Panc1 (cell line): ENCODE data around the gene ARL17B. TPM values are rescaled to one million over a fixed set of nuclear protein-coding genes. Genes with fewer than 3 reads are reported as not detected.
"Not testable (repeated sequence)": the region's sequence is repeated elsewhere in the genome, so short reads cannot be mapped to it uniquely, and the experiment has no call there.

Experiments used
- ATAC-seq: fragments of 200-7000 bp; cut with Tn5 transposase; 2 replicates; pipeline ENCODE4 v1.9.1; 2020; ENCODE audit warnings: mild to moderate bottlenecking, moderate library complexity
- BruUV-seq: library from RNA; stranded (reverse); fragments of 400-500 nt; replicated peaks from 2 replicates; lab custom pipeline; 2021; lab: Mats Ljungman, UMichigan
- CTCF ChIA-PET: fragments of 300-600 bp; sonication (Branson Sonifier 250); formaldehyde crosslinking; loops from one replicate; lab custom pipeline; 2022; ENCODE audit warnings: antibody characterized with exemption; lab: Charles Lee
- POLR2A ChIA-PET: fragments of 300-600 bp; sonication (Branson Sonifier 250); formaldehyde crosslinking; loops from one replicate; lab custom pipeline; 2022; ENCODE audit warnings: antibody characterized with exemption; lab: Charles Lee
- DNase-seq: peaks from one replicate; pipeline ENCODE4 v3.0.0-alpha.2; 2010; ENCODE audit warnings: low read depth, low spot score
- H3K27ac ChIP-seq: 2 replicates; pipeline ENCODE4 v1.5.1; 2011; ENCODE audit warnings: mild to moderate bottlenecking, low read length, inconsistent platforms
- H3K27me3 ChIP-seq: fragments of 200-500 bp; sonication (Bioruptor generic); 2 replicates; pipeline ENCODE4 v1.6.0; 2014; ENCODE audit warnings: low read length, inconsistent platforms; ENCODE audit not compliant: control insufficient read depth, insufficient read depth
- H3K36me3 ChIP-seq: fragments of 200-500 bp; sonication (Bioruptor generic); 2 replicates; pipeline ENCODE4 v1.5.1; 2014; ENCODE audit warnings: inconsistent platforms, mild to moderate bottlenecking, low read length, moderate library complexity; ENCODE audit not compliant: control insufficient read depth, insufficient read depth
- H3K4me1 ChIP-seq: 2 replicates; pipeline ENCODE4 v1.5.1; 2011; ENCODE audit warnings: inconsistent platforms, mild to moderate bottlenecking, low read length, moderate library complexity; ENCODE audit not compliant: control insufficient read depth, insufficient read depth
- H3K4me3 ChIP-seq, 2 experiments: 2 replicates each; pipeline ENCODE4 v1.5.1; 2011 to 2012; ENCODE audit warnings: low read depth in 2 of 2, low read length in 2 of 2, mild to moderate bottlenecking in 2 of 2, inconsistent platforms in 1 of 2, moderate library complexity in 1 of 2
- H3K9me3 ChIP-seq: fragments of 200-500 bp; sonication (Bioruptor generic); 2 replicates; pipeline ENCODE4 v1.5.1; 2014; ENCODE audit warnings: low read depth, mild to moderate bottlenecking, inconsistent platforms, low read length, moderate library complexity; ENCODE audit not compliant: control insufficient read depth, insufficient read depth
- POLR2AphosphoS5 ChIP-seq: IDR thresholded peaks from 2 replicates; pipeline ENCODE4 v1.6.1; 2012; ENCODE audit warnings: mild to moderate bottlenecking, low read depth, low read length, moderate library complexity
- SIN3A ChIP-seq: IDR thresholded peaks from 2 replicates; pipeline ENCODE4 v1.6.1; 2012; ENCODE audit warnings: low read depth, mild to moderate bottlenecking, low read length, moderate library complexity, borderline replicate concordance; ENCODE audit not compliant: insufficient read depth
- TCF7L2 ChIP-seq: IDR thresholded peaks from 2 replicates; pipeline ENCODE4 v1.6.1; 2011; ENCODE audit warnings: mild to moderate bottlenecking, low read depth, low read length, inconsistent platforms
- in situ Hi-C: cut with HindIII; loops from 2 replicates; pipeline ENCODE4 v1.10.0; 2016; ENCODE audit warnings: low sequenced_read_pairs, low pct_unique_long_range_greater_than_20kb
- intact Hi-C: fragments of 100-400 bp; cut with micrococcal nuclease; formaldehyde crosslinking; loops from one replicate; pipeline ENCODE4 v1.10.0; 2022; ENCODE audit not compliant: unreplicated experiment
- total RNA-seq: library from RNA; stranded (reverse); gene quantifications from one replicate; pipeline ENCODE4 v1.2.1, GENCODE V29; 2021; ENCODE audit not compliant: unreplicated experiment
- TF ChIP-seq, protein P1 (sequence below), 2 experiments: IDR thresholded peaks; 2 replicates each; pipeline ENCODE4 v1.6.1; 2011 to 2012; ENCODE audit warnings: low read depth in 2 of 2, control low read depth in 1 of 2, low read length in 1 of 2, mild to moderate bottlenecking in 1 of 2, moderate library complexity in 1 of 2; ENCODE audit not compliant: insufficient read depth in 1 of 2
- TF ChIP-seq, protein P2 (sequence below): fragments of 450-650 bp; IDR thresholded peaks from 2 replicates; pipeline ENCODE4 v1.5.1; 2017; ENCODE audit warnings: mild to moderate bottlenecking

Gene ARL17B
- total RNA-seq, 1 experiment from 2014 or later = 12.7 TPM

DNA sequence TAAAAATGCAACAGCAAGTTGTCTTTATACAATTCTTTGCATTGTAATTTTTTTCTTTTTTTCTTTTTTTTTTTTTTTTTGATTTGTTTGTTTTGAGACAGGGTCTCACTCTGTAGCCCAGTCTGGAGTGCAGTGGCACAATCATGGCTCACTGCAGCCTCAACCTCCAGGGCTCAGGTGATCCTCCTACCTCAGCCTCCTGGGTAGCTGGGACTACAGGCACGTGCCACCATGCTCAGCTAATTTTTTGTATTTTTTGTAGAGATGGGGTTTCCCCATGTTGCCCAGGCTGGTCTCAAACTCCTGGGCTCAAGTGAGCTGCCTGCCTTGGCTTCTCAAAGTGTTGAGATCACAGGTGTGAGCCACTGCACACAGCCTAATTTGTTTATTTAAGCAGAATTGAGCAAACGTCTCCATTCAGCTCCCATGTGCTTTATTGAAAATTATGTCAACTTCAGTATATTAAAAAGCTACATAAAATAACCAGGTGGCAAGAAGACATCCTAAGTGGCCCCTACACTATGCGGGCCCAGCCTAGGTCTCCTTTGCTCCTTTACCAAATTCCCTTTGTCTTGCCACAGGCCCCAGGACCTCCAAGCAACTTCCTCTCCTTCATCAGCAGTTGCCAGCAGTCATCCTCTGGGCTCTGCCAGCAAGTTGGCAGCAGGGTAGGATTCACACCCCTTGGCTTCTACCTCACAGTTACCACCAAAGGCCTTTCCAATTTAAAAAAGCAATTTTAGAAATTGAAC, 84.7 kb downstream of the ARL17B start:
- H3K4me3 ChIP-seq, H3K36me3 ChIP-seq, H3K27ac ChIP-seq, DNase-seq, H3K9me3 ChIP-seq, POLR2A ChIA-PET, in situ Hi-C loops, intact Hi-C loops, H3K4me1 ChIP-seq, H3K27me3 ChIP-seq: not testable (repeated sequence)
- TSS peak; percentile 58 for BruUV-seq
- CTCF ChIA-PET = interaction anchor here (0.6 kb wide), 1 partner anchor 64 kb away, joined by 4 read pairs; no protein-coding TSS in a partner anchor
- ATAC-seq = peak; percentile 57

DNA sequence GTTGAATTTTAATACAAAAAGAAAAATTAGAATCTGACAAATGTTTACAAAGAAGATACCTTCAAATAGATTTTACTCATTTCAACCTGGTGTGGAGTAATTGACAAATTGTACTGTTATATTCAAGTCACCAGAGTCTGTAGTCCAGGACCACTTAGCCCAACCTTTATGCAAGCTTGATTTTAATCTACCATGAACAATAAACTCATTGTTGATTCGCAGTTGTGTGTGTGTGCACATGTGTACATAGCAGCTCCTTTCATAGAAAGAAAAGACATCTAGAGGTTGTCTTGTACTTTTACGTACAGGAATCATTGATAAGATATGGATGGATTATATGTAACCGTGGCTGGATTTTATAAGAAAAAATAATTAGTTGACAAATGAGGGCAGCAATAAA, 87.3 kb downstream of the ARL17B start:
- TF ChIP-seq SIN3A (no peak), POLR2AphosphoS5 (no peak), TCF7L2 (no peak)
- TF ChIP-seq, protein P1, sequence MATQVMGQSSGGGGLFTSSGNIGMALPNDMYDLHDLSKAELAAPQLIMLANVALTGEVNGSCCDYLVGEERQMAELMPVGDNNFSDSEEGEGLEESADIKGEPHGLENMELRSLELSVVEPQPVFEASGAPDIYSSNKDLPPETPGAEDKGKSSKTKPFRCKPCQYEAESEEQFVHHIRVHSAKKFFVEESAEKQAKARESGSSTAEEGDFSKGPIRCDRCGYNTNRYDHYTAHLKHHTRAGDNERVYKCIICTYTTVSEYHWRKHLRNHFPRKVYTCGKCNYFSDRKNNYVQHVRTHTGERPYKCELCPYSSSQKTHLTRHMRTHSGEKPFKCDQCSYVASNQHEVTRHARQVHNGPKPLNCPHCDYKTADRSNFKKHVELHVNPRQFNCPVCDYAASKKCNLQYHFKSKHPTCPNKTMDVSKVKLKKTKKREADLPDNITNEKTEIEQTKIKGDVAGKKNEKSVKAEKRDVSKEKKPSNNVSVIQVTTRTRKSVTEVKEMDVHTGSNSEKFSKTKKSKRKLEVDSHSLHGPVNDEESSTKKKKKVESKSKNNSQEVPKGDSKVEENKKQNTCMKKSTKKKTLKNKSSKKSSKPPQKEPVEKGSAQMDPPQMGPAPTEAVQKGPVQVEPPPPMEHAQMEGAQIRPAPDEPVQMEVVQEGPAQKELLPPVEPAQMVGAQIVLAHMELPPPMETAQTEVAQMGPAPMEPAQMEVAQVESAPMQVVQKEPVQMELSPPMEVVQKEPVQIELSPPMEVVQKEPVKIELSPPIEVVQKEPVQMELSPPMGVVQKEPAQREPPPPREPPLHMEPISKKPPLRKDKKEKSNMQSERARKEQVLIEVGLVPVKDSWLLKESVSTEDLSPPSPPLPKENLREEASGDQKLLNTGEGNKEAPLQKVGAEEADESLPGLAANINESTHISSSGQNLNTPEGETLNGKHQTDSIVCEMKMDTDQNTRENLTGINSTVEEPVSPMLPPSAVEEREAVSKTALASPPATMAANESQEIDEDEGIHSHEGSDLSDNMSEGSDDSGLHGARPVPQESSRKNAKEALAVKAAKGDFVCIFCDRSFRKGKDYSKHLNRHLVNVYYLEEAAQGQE (IDR thresholded peaks at IDR 0.05; ENCODE audit: insufficient read depth in 1 of 2, low read depth in 2 of 2, low read length in 1 of 2) = no peak
- ChIA-PET POLR2A (no interaction called here), CTCF (no interaction called here)
- intact Hi-C loops (no loop called here), in situ Hi-C loops (no loop called here)
- Histone ChIP-seq H3K4me1 (no peaks in the 10 kb centered on the region), H3K36me3 (no peaks in the 10 kb centered on the region), H3K4me3 (no peak overlapping the region), H3K27ac (no peak overlapping the region), H3K27me3 (no peaks in the 10 kb centered on the region), H3K9me3 (no peaks in the 10 kb centered on the region)
- no peak for DNase-seq
- no peak for ATAC-seq
- BruUV-seq = no TSS peak

DNA sequence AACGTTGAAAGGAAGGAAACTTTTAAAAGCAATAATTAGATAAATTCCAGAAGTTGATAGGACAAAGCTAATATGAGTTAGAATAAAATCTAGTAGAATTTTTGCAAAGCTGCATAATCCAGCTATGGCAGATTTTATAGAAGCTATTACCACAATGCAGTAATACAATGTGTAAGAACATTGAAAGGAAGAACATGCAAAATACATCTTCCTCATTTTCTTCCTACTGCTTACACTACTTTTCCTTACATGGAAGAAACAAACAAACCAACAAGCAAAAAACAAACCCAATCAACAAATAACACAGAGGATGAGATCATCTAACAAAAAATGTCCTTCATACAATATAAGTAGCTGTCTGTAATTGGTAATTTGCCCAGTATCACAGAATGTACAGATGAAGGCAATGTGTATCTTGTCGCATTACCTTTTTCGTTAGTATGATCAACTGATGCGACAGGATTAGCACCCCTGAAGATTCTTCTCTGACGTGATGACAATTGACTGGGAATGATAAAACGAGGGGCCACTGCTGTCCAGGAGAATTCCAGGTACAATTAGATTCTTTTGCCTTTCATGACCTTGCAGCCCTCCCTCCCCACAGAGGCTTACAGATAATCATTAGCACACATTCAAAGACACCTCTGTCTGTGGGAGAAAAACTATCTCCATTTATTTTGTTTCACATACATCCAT, 87.9 kb downstream of the ARL17B start:
- Histone ChIP-seq H3K27me3 (no peaks in the 10 kb centered on the region), H3K36me3 (no peaks in the 10 kb centered on the region), H3K9me3 (no peaks in the 10 kb centered on the region), H3K4me1 (no peaks in the 10 kb centered on the region), H3K27ac (no peak overlapping the region), H3K4me3 (no peak overlapping the region)
- BruUV-seq = no TSS peak
- ChIA-PET CTCF (no interaction called here), POLR2A (interaction anchor here (0.6 kb wide), 1 partner anchor 69 kb away, joined by 3 read pairs; no protein-coding TSS in a partner anchor)
- DNase-seq (no peak), ATAC-seq (no peak)
- TF ChIP-seq, protein P1 (IDR thresholded peaks at IDR 0.05; ENCODE audit: insufficient read depth in 1 of 2, low read depth in 2 of 2, low read length in 1 of 2) = no peak
- TF ChIP-seq POLR2AphosphoS5 (no peak), TCF7L2 (no peak), SIN3A (no peak)
- TF ChIP-seq, protein P2, sequence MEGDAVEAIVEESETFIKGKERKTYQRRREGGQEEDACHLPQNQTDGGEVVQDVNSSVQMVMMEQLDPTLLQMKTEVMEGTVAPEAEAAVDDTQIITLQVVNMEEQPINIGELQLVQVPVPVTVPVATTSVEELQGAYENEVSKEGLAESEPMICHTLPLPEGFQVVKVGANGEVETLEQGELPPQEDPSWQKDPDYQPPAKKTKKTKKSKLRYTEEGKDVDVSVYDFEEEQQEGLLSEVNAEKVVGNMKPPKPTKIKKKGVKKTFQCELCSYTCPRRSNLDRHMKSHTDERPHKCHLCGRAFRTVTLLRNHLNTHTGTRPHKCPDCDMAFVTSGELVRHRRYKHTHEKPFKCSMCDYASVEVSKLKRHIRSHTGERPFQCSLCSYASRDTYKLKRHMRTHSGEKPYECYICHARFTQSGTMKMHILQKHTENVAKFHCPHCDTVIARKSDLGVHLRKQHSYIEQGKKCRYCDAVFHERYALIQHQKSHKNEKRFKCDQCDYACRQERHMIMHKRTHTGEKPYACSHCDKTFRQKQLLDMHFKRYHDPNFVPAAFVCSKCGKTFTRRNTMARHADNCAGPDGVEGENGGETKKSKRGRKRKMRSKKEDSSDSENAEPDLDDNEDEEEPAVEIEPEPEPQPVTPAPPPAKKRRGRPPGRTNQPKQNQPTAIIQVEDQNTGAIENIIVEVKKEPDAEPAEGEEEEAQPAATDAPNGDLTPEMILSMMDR = no peak
- in situ Hi-C loops (no loop called here), intact Hi-C loops (no loop called here)
